H1 (cell line): ENCODE data around the gene SLIT3. TPM values are rescaled to one million over a fixed set of nuclear protein-coding genes. Genes with fewer than 3 reads are reported as not detected.

Experiments used
- CTCF ChIA-PET: fragments of 300-600 bp; sonication (Branson Sonifier 250); formaldehyde crosslinking; loops from one replicate; lab custom pipeline; 2021; ENCODE audit not compliant: partially characterized antibody; lab: Charles Lee
- POLR2A ChIA-PET: fragments of 300-600 bp; sonication (Branson Sonifier 250); formaldehyde crosslinking; loops from one replicate; lab custom pipeline; 2021; ENCODE audit warnings: inconsistent platforms; ENCODE audit not compliant: partially characterized antibody; lab: Charles Lee
- DNase-seq, 2 experiments: peaks; one replicate each; pipeline versions ENCODE4 v3.0.0 to v3.0.0-alpha.2; 2010 to 2022; ENCODE audit warnings: low spot score in 2 of 2, low read depth in 1 of 2, mixed read lengths in 1 of 2
- FAIRE-seq: peaks from 2 replicates; lab custom pipeline; 2011; peaks lifted over from hg19 to GRCh38; lab: Jason Lieb, UNC
- H2AFZ ChIP-seq: 2 replicates; pipeline ENCODE4 v1.8.1; 2012; ENCODE audit warnings: low read length, inconsistent platforms
- H2AK5ac ChIP-seq: 2 replicates; pipeline ENCODE4 v1.6.1; 2013; ENCODE audit warnings: low read depth, low read length
- H2BK120ac ChIP-seq: replicated peaks from 2 replicates; pipeline ENCODE3; 2013; ENCODE audit warnings: low read depth, low read length, inconsistent platforms
- H2BK12ac ChIP-seq: 2 replicates; pipeline ENCODE4 v1.6.1; 2013; ENCODE audit warnings: low read depth, low read length
- H2BK15ac ChIP-seq: 2 replicates; pipeline ENCODE4 v1.6.1; 2013; ENCODE audit warnings: low read length
- H2BK20ac ChIP-seq: 2 replicates; pipeline ENCODE4 v1.6.1; 2013; ENCODE audit warnings: low read length
- H2BK5ac ChIP-seq: 2 replicates; pipeline ENCODE4 v1.6.1; 2013; ENCODE audit warnings: low read depth, low read length
- H3K14ac ChIP-seq: 2 replicates; pipeline ENCODE4 v1.6.1; 2013; ENCODE audit warnings: inconsistent platforms; ENCODE audit not compliant: insufficient read length
- H3K18ac ChIP-seq: 2 replicates; pipeline ENCODE4 v1.6.1; 2013; ENCODE audit warnings: low read length; ENCODE audit errors: extremely low read depth
- H3K23ac ChIP-seq: 2 replicates; pipeline ENCODE4 v1.6.1; 2013; ENCODE audit warnings: inconsistent platforms; ENCODE audit not compliant: insufficient read length
- H3K23me2 ChIP-seq: 2 replicates; pipeline ENCODE4 v1.6.1; 2013; ENCODE audit warnings: low read depth, low read length
- H3K27ac ChIP-seq: 2 replicates; pipeline ENCODE4 v1.6.1; 2011; ENCODE audit warnings: low read depth, low read length, inconsistent platforms
- H3K27me3 ChIP-seq, 4 experiments: replicated peaks in 1 of 4; 1 replicate in 1 of 4; 2 replicates in 3 of 4; pipeline versions ENCODE4 v1.6.1 to v1.8.1; 2011 to 2013; ENCODE audit warnings: low read length in 3 of 4, mild to moderate bottlenecking in 3 of 4, inconsistent platforms in 2 of 4, mixed read lengths in 2 of 4, moderate library complexity in 1 of 4; ENCODE audit not compliant: control insufficient read depth in 3 of 4, insufficient read depth in 3 of 4; ENCODE audit errors: extremely low read depth in 1 of 4
- H3K36me3 ChIP-seq, 4 experiments: 2 replicates each; pipeline versions ENCODE4 v1.6.1 to v1.8.1; 2011 to 2013; ENCODE audit warnings: mild to moderate bottlenecking in 4 of 4, low read length in 3 of 4, moderate library complexity in 2 of 4, control low read depth in 1 of 4, inconsistent platforms in 1 of 4; ENCODE audit not compliant: insufficient read depth in 4 of 4, control insufficient read depth in 2 of 4
- H3K4ac ChIP-seq: replicated peaks from 2 replicates; pipeline ENCODE3; 2013; ENCODE audit warnings: low read length, low read depth, mixed read lengths, inconsistent platforms; ENCODE audit not compliant: insufficient read length
- H3K4me1 ChIP-seq, 4 experiments: replicated peaks in 1 of 4; 1 replicate in 1 of 4; 2 replicates in 3 of 4; pipeline versions ENCODE4 v1.6.1 to v1.8.1; 2011 to 2013; ENCODE audit warnings: low read length in 3 of 4, inconsistent platforms in 2 of 4, mixed read lengths in 1 of 4; ENCODE audit not compliant: insufficient read depth in 4 of 4, control insufficient read depth in 3 of 4
- H3K4me2 ChIP-seq, 2 experiments: 2 replicates each; pipeline versions ENCODE4 v1.6.1 to v1.8.1; 2011 to 2013; ENCODE audit warnings: low read depth in 2 of 2, low read length in 2 of 2, control low read depth in 1 of 2, inconsistent platforms in 1 of 2, mild to moderate bottlenecking in 1 of 2; ENCODE audit not compliant: insufficient read depth in 1 of 2
- H3K4me3 ChIP-seq, 4 experiments: fragments of 200-600, 300-600 bp in 1 of 4; sonication (generic), shearing (Covaris generic), sonication (Bioruptor Twin) in 1 of 4; 2 replicates each; pipeline versions ENCODE4 v1.5.1 to v1.8.1; 2011 to 2016; ENCODE audit warnings: low read length in 4 of 4, low read depth in 3 of 4, control low read depth in 2 of 4, inconsistent platforms in 2 of 4, mild to moderate bottlenecking in 2 of 4, mixed read lengths in 1 of 4, moderate library complexity in 1 of 4; ENCODE audit not compliant: insufficient read depth in 2 of 4; ENCODE audit errors: extremely low read depth in 1 of 4
- H3K56ac ChIP-seq: replicated peaks from 2 replicates; pipeline ENCODE3; 2013; ENCODE audit warnings: low read depth, mild to moderate bottlenecking, mixed read lengths, low read length, inconsistent platforms; ENCODE audit not compliant: insufficient read length
- H3K79me1 ChIP-seq: 2 replicates; pipeline ENCODE4 v1.6.1; 2013; ENCODE audit warnings: low read depth, low read length, control low read depth
- H3K79me2 ChIP-seq, 2 experiments: 2 replicates each; pipeline versions ENCODE4 v1.6.1 to v1.8.1; 2012 to 2013; ENCODE audit warnings: low read length in 2 of 2, mild to moderate bottlenecking in 2 of 2, inconsistent platforms in 1 of 2; ENCODE audit not compliant: insufficient read depth in 2 of 2, control insufficient read depth in 1 of 2
- H3K9ac ChIP-seq, 4 experiments: replicated peaks in 1 of 4; 1 replicate in 1 of 4; 2 replicates in 3 of 4; pipeline versions ENCODE4 v1.6.1 to v1.8.1; 2011 to 2013; ENCODE audit warnings: low read depth in 3 of 4, low read length in 3 of 4, control low read depth in 2 of 4, mild to moderate bottlenecking in 2 of 4, moderate library complexity in 2 of 4, inconsistent platforms in 1 of 4; ENCODE audit errors: extremely low read depth in 1 of 4
- H3K9me3 ChIP-seq, 2 experiments: 2 replicates each; pipeline versions ENCODE4 v1.6.1 to v1.8.1; 2012 to 2013; ENCODE audit warnings: mild to moderate bottlenecking in 2 of 2, moderate library complexity in 2 of 2, control low read depth in 1 of 2, inconsistent platforms in 1 of 2, low read depth in 1 of 2, low read length in 1 of 2, mixed read lengths in 1 of 2; ENCODE audit not compliant: insufficient read depth in 2 of 2
- H4K20me1 ChIP-seq, 2 experiments: replicated peaks in 1 of 2; 2 replicates each; pipeline versions ENCODE3 to v1.8.1; 2011 to 2013; ENCODE audit warnings: inconsistent platforms in 2 of 2, low read length in 2 of 2, mild to moderate bottlenecking in 1 of 2; ENCODE audit not compliant: insufficient read depth in 2 of 2, control insufficient read depth in 1 of 2
- H4K5ac ChIP-seq: 2 replicates; pipeline ENCODE4 v1.6.1; 2013; ENCODE audit warnings: low read length, low read depth, mixed read lengths, inconsistent platforms; ENCODE audit not compliant: insufficient read length
- H4K8ac ChIP-seq: 2 replicates; pipeline ENCODE4 v1.8.0; 2013; ENCODE audit warnings: mild to moderate bottlenecking, moderate library complexity, low read length, inconsistent platforms; ENCODE audit not compliant: insufficient read depth; ENCODE audit errors: extremely low read depth
- H4K91ac ChIP-seq: replicated peaks from 2 replicates; pipeline ENCODE3; 2013; ENCODE audit warnings: low read length, mixed read lengths, inconsistent platforms; ENCODE audit not compliant: insufficient read length
- BACH1 ChIP-seq: IDR thresholded peaks from 2 replicates; pipeline ENCODE4 v1.6.1; 2012; ENCODE audit warnings: low read length, improper control_type of control experiment
- BRCA1 ChIP-seq: IDR thresholded peaks from 2 replicates; pipeline ENCODE4 v1.6.1; 2012; ENCODE audit warnings: low read depth, low read length, improper control_type of control experiment
- CHD1 ChIP-seq: IDR thresholded peaks from 2 replicates; pipeline ENCODE4 v1.6.1; 2012; ENCODE audit warnings: low read depth, low read length, improper control_type of control experiment
- CREB1 ChIP-seq: IDR thresholded peaks from 2 replicates; pipeline ENCODE4 v1.6.1; 2012; ENCODE audit warnings: inconsistent platforms
- RFX5 ChIP-seq: IDR thresholded peaks from 2 replicates; pipeline ENCODE4 v1.6.1; 2011; ENCODE audit warnings: low read depth, low read length, improper control_type of control experiment, borderline replicate concordance
- SIX5 ChIP-seq: IDR thresholded peaks from 2 replicates; pipeline ENCODE4 v1.6.1; 2011; ENCODE audit warnings: mild to moderate bottlenecking, low read depth, low read length
- TAF1 ChIP-seq: IDR thresholded peaks from 2 replicates; pipeline ENCODE4 v1.6.1; 2011; ENCODE audit warnings: mild to moderate bottlenecking, low read depth, low read length
- WGBS, 2 experiments: shearing (Covaris generic) in 1 of 2; methylation state at CpG; one replicate each; pipeline versions ENCODE4 v1.1.6 to v1.1.7; 2013 to 2015; ENCODE audit warnings: low lambda C conversion rate in 2 of 2, mixed read lengths in 2 of 2, inconsistent platforms in 1 of 2, low coverage in 1 of 2, missing lambda C conversion rate in 1 of 2; ENCODE audit not compliant: insufficient replicate concordance in 2 of 2, insufficient coverage in 1 of 2, insufficient read length in 1 of 2; ENCODE audit errors: extremely low coverage in 1 of 2, missing lambda C conversion rate in 1 of 2; 5-methylcytosine and 5-hydroxymethylcytosine counted together
- polyA plus RNA-seq, 7 experiments: library from polyadenylated mRNA; depleted of rRNA in 3 of 7; stranded (reverse) in 5 of 7; unstranded in 2 of 7; fragments of >200 nt in 5 of 7; fragments of 200-250 nt in 2 of 7; gene quantifications; 1 replicate in 5 of 7; 2 replicates in 1 of 7; 4 replicates in 1 of 7; pipeline versions ENCODE4 v1.2.1 to v1.2.3, GENCODE V29; 2011 to 2013; ENCODE audit warnings: missing spikeins in 2 of 7, mixed read lengths in 2 of 7
- total RNA-seq: library from RNA; stranded (reverse); fragmentation: NEBNext Ultra II Directional; extraction: Animal tissue kit (Norgen Biotek cat#: 25700); gene quantifications from 2 replicates; pipeline ENCODE4 v1.2.1, GENCODE V29; 2021
- TF ChIP-seq, protein P1 (sequence below): IDR thresholded peaks from 2 replicates; pipeline ENCODE4 v1.6.1; 2012; ENCODE audit warnings: low read length, inconsistent platforms
- TF ChIP-seq, protein P2 (sequence below), 3 experiments: IDR thresholded peaks; 1 replicate in 2 of 3; 2 replicates in 1 of 3; pipeline versions ENCODE4 v1.5.1 to v1.6.1; 2011; ENCODE audit warnings: low read length in 3 of 3, mild to moderate bottlenecking in 3 of 3, inconsistent platforms in 2 of 3, low read depth in 1 of 3, moderate library complexity in 1 of 3; ENCODE audit not compliant: insufficient read depth in 1 of 3; ENCODE audit errors: control extremely low read depth in 1 of 3

The SLIT3 gene
- total and polyA plus RNA-seq, 2 of the 8 experiments (the other 6 are each of a cell fraction or from before 2014, with no cell fraction given): 1.1 to 1.2 TPM

DNA sequence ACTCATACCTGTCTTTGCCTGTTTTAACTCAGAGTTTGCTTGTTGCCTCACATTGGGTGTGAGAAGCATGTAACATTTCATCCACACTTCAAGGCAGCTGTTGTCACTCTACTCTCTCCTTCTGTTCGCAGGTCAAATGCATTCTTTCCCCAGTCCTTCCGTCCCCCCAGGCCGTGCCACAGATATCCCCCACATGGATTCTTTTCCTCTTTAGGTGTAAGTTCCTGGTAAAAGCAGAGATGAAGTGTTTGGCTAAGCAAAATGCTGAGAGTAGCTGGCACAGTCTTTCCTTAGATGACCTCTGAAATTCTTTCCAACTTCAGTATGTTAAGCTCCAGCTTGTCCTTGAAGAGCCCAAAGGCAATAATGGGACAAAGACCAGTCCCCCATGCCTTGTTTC is 328.2 kb downstream of the SLIT3 start:
- H2BK120ac ChIP-seq: no peak overlapping the region
- 79% methylated on average over 3 of the region's 3 CpGs; no CpG with 5 or more reads in 1 of the 2 experiments for WGBS, 2 experiments
- no peak overlapping the region for H3K14ac ChIP-seq
- CTCF ChIA-PET: interaction anchor here (1.2 kb wide), 1 partner anchor 330 kb away, joined by 3 read pairs; no protein-coding TSS in a partner anchor
- no peaks in the 10 kb centered on the region for H3K23me2 ChIP-seq
- H2BK20ac ChIP-seq: no peak overlapping the region
- no peak overlapping the region for H4K91ac ChIP-seq
- no peak for FAIRE-seq
- H2BK5ac ChIP-seq: no peak overlapping the region
- H3K9ac ChIP-seq: no peak overlapping the region
- no peaks in the 10 kb centered on the region for H3K36me3 ChIP-seq
- H3K9me3 ChIP-seq: no peaks in the 10 kb centered on the region
- no peaks in the 10 kb centered on the region for H3K27me3 ChIP-seq
- H2BK15ac ChIP-seq: no peak overlapping the region
- no peak overlapping the region for H3K18ac ChIP-seq
- H2BK12ac ChIP-seq: no peak overlapping the region
- no peak overlapping the region for H2AFZ ChIP-seq
- H4K5ac ChIP-seq: no peak overlapping the region
- no peak overlapping the region for H3K56ac ChIP-seq
- H3K27ac ChIP-seq: no peak overlapping the region
- H3K4me2 ChIP-seq: no peak overlapping the region
- no peak overlapping the region for H3K23ac ChIP-seq
- H3K4me1 ChIP-seq: peaks cover 0 to 9% (median 3%) of the 10 kb centered on the region in 4 experiments; a peak in 2 of 7 replicates
- no peak overlapping the region for H2AK5ac ChIP-seq
- no peak overlapping the region for H3K4ac ChIP-seq
- H4K20me1 ChIP-seq: no peaks in the 10 kb centered on the region
- no peak for DNase-seq
- TF ChIP-seq, protein P1, sequence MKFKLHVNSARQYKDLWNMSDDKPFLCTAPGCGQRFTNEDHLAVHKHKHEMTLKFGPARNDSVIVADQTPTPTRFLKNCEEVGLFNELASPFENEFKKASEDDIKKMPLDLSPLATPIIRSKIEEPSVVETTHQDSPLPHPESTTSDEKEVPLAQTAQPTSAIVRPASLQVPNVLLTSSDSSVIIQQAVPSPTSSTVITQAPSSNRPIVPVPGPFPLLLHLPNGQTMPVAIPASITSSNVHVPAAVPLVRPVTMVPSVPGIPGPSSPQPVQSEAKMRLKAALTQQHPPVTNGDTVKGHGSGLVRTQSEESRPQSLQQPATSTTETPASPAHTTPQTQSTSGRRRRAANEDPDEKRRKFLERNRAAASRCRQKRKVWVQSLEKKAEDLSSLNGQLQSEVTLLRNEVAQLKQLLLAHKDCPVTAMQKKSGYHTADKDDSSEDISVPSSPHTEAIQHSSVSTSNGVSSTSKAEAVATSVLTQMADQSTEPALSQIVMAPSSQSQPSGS: no peak
- TF ChIP-seq BRCA1 (no peak), CREB1 (no peak), RFX5 (no peak), TAF1 (no peak), SIX5 (no peak), BACH1 (no peak), CHD1 (no peak)
- TF ChIP-seq, protein P2, sequence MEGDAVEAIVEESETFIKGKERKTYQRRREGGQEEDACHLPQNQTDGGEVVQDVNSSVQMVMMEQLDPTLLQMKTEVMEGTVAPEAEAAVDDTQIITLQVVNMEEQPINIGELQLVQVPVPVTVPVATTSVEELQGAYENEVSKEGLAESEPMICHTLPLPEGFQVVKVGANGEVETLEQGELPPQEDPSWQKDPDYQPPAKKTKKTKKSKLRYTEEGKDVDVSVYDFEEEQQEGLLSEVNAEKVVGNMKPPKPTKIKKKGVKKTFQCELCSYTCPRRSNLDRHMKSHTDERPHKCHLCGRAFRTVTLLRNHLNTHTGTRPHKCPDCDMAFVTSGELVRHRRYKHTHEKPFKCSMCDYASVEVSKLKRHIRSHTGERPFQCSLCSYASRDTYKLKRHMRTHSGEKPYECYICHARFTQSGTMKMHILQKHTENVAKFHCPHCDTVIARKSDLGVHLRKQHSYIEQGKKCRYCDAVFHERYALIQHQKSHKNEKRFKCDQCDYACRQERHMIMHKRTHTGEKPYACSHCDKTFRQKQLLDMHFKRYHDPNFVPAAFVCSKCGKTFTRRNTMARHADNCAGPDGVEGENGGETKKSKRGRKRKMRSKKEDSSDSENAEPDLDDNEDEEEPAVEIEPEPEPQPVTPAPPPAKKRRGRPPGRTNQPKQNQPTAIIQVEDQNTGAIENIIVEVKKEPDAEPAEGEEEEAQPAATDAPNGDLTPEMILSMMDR (IDR thresholded peaks at IDR 0.05; ENCODE audit: control extremely low read depth in 1 of 3, insufficient read depth in 1 of 3, low read depth in 1 of 3, low read length in 3 of 3): no peak
- H3K79me1 ChIP-seq: no peaks in the 10 kb centered on the region
- no peak overlapping the region for H3K4me3 ChIP-seq
- no peak overlapping the region for H4K8ac ChIP-seq
- no peaks in the 10 kb centered on the region for H3K79me2 ChIP-seq
- POLR2A ChIA-PET: no interaction called here
